Stimulated activated CD8-positive, alpha-beta memory T cell treated with anti-CD3 and anti-CD28 coated beads, Interleukin-15, amount 100 ng/mL, for 4 hours (primary cell): ENCODE measurements around the gene MKNK1.

Experiments
- DNase-seq, 2 donors: peaks; one replicate each; pipeline ENCODE4 v3.0.0-alpha.2; 2020; ENCODE audit warnings: low read depth in 2 of 2

MKNK1 gene

DNA sequence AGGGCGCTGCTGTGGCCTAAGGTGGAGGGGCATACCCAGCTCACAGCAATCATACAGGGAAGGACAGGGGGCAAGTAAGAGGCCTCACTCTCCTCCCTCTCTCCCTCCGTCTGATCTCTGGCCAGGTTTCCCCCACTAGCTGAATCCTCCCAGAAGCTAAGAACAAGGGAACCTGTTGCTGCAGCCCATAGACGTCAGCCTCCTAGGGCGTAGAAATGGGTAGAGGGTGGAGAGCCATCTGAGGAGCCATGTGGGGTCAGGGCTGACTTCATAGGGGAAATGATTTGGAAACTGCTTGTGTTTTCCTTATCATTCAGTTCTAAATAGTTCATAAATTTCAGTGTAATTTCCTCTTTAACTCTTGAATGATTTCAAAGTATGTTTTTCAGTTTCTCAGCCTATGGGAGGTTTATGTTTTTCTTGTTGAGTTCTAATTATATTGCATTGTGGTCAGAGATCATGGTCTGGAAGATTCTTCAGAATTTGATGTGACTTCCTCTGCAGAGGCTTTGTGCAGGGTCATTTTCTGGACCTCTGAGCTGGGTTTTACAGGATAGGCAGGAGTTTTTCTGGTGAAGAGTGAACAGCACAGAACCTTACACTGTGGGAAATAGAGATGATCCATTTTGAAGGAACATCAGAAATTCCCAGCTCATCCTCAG lies 14.8 kb upstream of the MKNK1 start:
- DNase-seq, result no peak

DNA sequence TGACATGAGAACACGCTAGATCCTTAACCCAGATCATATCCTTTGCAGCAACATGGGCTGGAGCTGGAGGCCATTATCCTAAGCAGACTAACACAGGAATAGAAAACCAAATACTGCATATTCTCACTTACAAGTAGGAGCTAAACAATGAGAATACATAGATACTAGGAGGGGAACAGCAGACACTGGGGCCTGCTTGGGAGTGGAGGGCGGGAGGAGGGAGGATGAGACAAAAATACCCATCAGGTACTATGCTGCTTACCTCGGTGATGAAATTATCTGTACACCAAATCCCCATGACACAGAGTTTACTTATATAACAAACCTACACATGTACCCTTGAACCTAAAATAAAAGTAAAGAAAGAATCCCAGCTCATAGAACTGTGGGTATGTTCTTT lies 13.8 kb upstream of the MKNK1 start:
- DNase-seq, result no peak

DNA sequence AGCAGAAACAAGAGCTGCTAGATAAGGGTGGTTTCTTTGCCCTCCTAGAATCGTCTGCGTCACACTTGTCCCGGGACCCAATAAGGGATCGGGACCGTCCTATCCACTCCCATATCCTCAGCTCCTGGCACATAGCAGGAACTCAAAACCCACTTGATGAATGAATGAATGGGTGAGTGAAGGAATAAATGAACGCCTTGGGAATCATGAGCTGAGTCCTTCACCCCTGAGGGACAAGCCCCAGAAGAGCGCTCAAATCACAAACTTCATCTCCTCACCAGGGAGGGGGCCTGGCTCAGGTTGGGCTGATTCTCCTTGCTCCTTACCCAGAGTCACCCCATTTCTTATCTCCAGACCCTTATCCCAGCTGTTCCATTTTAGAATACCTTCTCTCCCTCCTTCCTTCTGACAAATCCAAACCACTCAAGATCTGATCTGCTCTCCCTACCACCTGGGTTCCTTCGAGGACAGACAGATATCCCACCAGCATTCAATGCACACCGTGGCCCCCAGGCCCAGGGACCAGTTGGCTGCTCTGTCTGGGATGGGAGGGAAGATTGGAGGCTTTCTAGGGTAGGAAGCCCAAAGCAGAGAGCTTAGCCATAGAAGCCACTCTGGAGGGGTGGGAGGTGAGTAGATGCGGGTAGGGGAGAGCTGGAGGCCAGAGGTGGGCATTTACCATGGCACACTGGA lies 13.2 kb upstream of the MKNK1 start:
- DNase-seq, result no peak

DNA sequence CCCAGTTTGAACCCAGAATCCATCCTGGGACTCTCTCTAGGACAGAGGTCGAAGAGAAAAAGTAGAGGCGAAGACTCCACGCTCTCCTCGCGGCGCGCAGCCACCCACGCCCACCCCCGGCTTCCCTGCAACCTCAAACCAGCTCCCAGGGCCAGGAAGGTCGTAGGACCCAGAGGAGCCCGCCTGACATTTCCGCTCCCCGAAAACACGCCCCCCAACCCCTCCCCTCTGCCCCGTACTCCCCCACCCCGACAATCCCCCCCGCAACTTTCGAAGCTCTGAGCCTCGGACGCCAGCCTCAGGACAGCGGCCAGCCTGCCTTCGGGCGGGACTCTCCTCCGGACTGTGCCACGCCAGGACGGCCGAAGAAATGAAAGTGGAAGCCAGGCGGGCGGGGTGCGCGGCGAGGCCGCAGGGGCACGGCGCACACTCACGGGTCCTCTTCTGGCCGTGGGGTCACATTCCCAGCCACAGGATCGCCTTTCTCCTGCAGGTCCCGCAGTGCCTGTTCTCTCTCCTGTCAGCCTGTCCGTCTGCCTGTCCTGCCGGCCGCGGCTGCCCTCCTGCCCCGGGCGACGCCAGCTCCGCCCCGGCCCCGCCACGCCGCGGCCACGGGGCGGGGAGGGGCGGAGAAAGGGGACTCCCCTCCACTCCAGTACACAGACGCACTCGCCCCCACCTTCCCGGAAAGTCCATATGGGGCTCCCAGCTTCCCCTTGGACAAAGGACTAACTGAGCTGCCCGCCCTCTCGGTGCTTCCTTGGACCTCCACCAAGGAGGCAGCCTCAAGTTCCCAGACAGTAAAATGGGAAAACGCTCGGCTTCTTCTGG lies 12.4 kb upstream of the MKNK1 start, which contains the start of gene MOB3C:
Gene MOB3C, minus strand, starts transcription at position 535 of the 831 bp plus-strand sequence. CDS start 3,490 bp downstream, outside the sequence.
- DNase-seq, result peak; percentile 58 to 76

DNA sequence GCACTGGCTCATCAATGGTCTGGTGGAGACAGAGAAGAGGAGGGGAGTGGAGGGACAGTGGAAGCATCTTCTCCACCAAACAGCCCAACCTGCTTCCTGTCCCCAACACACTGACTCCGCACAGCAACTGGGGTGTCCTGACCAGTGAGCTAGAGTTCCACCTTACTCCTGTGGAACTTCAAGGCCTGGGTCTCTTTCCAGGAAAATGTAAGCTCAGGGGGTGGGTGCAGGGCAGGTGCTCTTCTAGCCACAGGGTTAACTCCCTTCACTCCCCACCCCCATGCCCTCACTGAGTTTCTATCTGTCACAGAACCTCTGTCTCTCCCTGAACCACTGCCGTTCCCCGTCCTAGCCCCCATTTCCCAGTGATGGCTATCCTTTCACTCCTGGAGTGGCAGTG lies 11.7 kb upstream of the MKNK1 start:
- DNase-seq, result no peak

DNA sequence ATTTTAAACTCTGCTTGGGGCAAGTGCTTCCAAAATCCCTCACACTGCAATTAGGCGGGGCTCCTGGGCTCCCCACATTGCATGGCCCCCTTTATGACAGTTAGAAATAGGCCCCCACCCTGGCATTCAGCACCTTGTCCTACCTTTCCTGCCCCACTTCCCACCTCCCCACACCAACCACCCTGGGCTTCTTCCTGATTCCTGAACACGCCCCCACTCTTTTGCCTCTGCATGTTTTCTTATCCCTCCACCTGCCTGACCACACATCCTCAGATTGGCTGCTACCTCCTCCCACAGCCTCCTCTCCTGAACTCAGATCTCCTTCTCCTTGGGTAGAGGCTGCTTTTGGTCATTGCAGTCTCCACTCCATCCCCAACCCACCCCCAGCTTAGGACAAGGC lies 11.0 kb upstream of the MKNK1 start:
- DNase-seq, result no peak

DNA sequence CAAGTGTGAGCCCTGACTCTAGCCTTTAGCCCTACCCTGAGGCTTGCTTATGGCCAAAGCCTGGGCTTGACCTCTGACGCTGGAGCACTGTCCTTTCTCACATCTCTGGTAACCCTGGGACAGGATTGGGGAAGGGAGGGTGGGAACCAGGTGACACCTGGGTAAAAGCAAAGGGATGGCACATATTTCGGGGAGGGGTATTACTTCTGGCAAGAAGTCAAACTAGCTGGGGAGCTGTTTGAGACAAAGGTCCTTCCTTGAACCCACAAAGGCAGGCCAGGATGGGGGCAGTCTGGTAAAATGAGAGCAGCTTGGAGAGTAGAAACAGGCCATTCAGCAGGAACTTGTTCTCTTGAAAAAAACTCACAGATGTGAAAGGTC lies 10.5 kb upstream of the MKNK1 start:
- DNase-seq, result no peak

DNA sequence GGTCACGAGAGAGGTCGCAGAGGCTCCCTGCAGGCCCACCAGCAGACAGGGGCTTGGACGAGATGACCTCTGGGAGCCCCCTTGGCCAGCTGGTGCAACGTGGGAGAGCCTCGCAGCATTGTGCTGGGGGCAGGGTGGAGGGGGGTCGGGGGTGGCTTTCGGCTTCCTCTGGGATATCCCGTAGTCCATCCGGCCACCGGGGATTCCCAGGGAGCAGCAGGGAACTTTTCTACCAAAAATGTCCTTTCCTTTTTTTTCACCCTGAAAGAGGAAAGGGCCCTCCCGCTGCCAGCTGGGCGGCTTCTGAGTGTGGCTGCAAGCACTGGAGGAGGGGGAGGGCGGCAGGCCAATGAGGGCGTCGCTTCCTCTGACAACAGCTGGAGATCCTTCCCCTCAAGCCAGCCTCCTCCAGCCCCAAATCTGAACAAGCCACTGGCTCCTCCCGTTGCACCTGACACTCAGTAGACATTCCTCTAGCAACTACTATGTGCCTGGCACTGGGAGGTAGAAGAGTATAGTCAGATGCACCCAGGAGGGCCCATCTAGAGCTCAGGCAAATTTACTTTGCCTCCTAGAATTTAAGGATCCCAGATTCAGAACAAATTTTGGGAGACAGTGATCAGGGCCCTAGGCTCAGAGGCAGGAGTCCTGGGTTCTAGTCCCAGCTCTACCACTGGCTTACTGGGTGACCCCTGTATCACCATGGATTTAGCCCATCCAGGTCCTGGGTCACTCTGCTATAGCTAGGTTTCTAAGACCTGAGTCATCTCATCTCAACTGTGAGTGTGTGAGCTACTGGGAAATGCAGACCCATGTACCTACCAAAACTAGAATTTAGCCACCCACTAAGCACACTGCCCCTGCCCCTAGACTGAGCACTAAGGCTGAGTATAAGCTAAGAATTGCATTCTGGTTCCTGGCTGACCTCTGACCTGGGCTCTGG lies 9.9 kb upstream of the MKNK1 start:
- DNase-seq, result no peak

DNA sequence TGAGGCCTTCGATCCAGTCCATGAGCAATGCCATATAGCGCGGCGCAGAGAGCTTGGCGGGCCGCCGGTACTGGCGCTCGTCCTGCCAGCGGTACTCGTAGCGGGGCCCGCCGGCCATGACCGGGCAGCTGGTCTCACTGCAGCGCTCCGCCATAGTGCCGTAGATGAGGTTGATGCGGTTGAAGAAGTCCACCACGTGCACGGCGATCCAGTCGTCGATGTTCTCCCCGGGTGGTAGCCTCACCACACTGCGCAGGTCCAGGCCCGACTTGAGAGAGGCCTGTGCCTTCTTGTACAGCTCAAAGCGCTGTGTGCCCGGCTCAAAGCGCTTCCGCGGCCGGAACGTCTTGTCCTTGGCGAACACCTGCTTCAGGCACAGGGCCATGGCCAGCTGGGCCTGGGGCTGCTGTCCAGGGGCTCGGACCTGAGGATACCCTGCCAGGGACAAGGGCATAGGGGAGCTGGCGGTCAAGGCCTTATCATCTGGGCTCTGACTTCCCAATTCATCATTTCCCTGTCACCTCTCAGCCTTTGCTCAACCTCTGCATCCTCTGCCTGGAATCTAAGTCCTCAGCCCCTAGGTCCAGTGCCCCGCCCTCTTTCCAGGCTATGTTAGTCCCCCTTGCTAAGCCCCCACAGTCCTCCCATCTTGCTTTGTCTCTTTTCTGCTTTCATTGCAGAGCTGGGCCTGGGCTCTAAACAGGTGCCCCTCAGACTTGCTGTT lies 9.0 kb upstream of the MKNK1 start:
- DNase-seq, result no peak

DNA sequence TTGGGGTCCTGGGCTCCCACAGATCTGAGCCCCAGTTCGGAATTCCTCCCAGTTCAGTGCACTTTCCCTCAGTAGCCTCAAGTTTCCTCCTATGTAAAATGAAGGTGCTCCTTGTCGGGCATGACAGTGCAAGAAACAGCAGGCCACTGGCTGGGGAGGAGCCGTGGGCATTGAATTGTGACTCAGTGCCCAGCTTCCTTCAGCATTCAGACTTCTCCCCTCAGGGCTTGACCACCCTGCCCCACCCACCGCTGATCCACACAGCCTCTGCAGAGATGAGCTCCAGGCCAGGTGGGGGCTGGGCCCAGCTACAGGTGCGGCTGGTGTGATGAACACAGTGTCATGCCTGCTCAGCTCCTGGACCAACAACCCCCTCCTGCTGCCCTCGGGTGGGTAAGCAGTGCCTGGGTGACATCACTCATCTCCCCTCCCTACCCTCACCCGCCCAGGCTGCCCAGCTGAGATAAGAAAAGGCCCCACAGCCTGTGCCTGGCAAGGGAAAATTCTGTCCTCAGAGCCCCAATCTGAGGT lies 7.7 kb upstream of the MKNK1 start:
- no peak for DNase-seq

DNA sequence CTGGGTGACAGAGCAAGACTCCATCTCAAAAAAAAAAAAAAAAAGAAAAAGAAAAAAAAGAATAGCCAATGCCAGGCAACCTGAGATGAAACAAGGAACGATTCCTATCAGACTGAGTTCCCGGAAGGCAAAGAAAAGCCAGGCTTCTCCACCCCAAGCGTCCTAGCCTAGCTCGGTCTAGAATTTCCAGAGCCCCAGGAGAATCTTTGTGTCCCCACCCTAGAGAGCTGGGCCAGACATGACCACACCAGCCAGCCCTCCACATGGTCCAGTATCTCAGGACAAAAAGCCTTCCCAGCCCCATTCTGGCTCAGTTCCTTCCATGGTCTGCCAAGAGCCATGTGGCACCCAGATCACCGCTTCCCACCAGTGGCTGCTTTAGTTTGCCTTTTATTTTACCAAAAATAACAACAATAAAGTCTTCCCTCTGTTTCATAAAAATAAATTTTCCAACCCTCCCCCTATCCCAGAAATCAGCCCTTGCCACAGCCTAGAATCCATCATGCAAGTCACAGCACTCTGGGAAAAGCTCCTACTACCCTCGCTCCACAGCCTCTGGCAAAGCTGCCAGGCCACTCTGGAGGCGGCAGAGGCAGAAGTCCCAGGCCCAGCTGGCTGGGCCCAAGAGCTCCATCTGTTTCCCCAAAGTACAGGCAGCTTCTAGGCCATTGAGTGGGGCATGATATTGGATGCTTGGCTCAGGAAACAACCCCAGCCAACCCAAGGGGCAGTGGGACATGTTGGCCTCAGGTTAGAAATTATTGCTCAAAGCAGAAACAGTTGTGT lies 3.5 kb upstream of the MKNK1 start:
- DNase-seq, result no peak

DNA sequence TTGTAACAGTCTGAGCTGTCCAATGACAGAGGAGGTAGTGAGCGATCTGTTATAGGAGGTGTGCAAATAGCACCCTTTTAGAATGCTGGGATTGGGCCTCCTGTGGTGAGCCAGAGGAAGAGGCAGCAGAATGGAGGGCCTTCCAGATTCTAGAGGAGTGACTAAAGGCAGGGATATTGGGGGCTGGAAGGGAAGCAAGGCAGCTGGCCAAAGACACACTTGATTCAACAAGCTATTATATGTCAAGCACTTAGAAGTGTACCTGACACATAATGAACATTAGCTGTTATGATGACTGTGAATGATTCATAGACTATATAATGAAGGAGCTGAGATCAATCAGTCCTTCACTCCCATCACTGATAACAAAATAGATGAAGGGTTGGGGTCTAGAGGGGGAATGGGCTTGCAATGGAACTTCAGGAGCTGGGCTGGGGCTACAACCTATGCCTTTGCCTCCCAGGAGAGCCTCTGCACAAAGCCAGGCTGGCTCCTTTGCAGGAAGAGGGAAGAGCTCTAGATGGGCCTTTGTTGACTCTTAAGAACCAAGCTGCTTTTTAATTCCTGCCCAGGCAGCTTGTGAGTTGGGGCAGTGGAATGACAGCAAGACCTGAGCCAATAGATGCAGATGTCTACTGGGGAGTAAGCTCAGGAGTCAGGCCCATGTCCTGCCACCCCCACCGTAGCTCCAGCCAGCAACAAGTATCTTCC lies 2.3 kb upstream of the MKNK1 start:
- no peak for DNase-seq

DNA sequence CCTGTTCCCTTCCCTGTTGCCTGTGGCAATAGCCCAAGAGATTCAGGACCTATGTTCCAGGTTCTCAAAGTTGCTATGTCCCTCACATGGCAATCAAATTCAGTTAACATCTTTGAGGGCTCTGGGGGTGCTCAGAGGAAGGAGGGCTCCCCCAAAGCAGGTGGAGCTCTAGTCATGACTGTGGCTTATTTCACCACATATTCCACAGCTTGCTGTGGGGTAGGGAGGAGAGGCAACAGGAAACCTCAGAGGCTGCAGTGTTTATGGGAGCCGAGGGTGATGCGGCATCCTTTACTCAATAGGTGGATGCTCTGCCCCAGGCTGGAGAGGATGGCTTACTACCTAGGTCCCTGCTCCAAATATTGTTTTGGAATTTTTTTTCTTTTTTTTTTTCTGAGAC lies 1.2 kb upstream of the MKNK1 start:
- no peak for DNase-seq

DNA sequence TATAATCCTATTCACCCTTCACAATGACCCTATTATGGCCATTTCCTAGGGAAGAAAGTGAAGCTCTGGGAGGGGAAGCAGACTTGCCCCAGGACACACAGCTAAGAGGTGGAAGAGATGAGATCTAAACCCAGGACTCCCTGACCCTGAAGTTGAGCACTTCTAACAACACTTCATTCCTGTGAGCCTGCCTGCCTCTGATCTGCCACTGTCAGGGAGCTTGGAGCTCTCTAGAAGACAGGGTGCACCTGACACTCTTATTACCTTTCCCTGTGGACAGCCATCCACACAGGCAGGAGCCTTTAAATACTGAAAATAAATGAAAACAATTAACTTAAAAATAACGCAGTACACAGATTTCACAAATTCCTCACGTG lies 599 bp downstream of the MKNK1 start:
- no peak for DNase-seq

DNA sequence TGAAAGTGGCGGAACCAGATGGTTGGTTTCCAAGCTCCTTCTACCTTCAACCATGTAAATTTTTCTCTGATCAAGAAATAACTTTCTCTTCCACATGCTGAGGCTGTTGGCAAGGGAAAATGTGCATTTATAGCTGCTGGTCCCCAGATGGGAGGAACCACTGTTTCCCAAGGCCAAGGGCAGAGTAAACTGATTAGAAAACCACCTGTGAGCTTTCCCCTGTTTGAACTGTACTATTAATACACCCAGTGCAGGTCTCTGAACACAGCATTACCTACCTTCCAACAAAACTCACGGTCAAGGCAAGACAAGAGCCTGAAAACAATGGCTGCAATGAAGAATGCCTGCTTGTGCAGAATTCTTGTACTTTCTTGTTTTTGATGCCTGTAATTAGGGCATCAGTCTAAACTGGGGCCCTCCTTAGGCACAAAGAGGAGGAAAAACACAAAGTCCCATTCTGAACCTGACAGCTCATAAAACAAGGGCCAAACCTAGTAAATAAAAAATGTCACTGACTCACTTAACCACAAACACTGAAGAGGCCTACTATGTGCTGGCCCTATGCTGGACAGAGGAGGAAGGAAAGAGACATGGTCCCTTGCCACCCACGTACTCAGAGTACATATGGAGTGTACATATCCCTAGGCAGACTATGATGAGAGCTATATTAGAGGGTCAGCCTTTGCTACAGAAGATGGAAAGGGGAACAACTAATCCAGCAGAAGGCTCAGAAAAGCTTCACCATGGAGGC lies 2.6 kb downstream of the MKNK1 start:
- no peak for DNase-seq

DNA sequence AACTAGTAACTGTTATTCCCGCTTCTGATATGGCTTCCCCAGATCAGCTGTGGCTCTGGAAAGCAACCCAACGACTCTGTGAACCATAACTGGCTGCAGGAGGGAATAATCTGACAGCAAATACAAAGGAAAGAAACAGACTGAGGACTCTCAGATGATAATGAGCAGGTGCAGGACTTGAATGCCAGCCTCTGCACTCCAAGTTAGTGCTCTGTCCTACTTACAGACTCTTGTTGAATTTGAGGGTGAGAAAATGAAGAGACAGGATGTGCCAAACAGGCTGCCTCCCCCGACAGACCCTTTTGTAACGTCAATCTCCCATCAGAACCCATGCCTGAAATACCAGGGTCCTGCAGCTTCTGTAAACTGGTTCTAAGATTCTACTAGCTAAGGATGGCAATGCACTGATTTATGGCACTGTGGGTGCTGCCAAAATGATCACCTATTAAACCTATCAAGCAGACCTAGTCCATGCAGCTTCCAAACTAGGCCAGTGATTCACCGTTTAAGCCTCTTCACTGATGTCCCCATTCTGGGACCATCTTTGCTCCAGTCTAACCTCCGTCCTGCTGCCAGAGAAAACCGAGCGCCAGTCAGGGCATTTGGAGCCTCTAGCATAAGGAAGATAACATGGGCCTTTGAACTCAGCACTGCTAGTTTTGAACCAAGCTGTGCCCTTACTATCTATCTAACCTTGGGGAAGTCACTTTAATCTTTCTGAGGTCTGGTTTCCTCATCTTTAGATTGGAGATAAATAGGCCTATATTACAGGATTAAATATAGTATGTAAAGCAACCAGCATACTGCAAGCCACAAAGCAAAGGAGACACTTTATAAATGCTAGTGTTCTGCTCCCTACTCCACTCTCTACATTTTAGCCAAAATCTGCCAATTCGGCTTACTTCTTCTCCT lies 4.8 kb downstream of the MKNK1 start:
- DNase-seq, result no peak

DNA sequence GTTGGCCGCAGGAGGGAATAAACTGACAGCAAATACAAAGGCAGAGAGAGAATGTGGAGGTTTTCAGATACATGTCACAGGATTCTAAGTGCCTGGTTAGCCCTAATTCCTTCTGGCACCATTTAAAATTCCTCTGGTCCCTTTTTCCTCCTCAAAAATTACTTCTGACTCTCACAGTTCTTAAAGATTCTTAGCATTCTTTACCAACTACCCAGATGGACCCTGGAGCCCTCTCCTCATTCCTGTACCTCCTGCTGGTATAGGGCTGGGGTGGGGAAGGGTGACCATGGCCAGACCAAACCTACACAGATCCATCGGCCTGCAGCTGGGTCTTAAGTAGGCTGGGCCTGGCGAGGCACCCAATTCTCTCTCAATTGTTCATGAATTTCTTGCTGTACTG lies 7.2 kb downstream of the MKNK1 start:
- DNase-seq, result no peak

DNA sequence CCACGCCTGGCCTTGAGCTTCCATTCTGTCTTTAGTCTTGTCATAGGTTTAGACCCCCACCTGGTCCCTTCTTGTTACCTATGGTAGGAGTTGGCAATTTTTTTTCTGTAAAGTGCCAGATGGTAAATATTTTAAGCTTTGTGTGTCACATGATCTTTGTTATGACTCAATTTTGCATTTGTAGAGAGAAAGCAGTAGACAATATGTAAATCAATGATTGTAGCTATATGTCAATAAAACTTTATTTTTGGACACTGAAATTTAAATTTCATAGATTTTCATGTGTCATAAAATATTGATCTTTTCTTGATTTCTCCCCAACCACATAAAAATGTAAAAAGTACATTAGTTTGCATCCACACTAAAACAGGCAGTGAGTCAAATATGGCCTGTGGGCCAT lies 8.0 kb downstream of the MKNK1 start:
- DNase-seq, result no peak
